Thyroid gland (tissue), 4 donors: ENCODE results near the gene CD200R1L.

Source experiments
- POLR2A ChIP-seq, 2 donors: fragments of 450-650 bp; IDR thresholded peaks; one replicate each; pipeline ENCODE4 v1.6.1; 2017; ENCODE audit warnings: antibody characterized with exemption in 2 of 2, mild to moderate bottlenecking in 2 of 2, moderate library complexity in 1 of 2
- TF ChIP-seq, protein P1 (sequence below), 6 experiments: fragments of 200-600 bp in 3 of 6; fragments of 450-650 bp in 3 of 6; sonication (generic) in 3 of 6; IDR thresholded peaks; one replicate each; pipeline ENCODE4 v1.5.1; 2016 to 2019; ENCODE audit warnings: antibody characterized with exemption in 6 of 6, mild to moderate bottlenecking in 2 of 6, inconsistent platforms in 1 of 6, moderate library complexity in 1 of 6

DNA sequence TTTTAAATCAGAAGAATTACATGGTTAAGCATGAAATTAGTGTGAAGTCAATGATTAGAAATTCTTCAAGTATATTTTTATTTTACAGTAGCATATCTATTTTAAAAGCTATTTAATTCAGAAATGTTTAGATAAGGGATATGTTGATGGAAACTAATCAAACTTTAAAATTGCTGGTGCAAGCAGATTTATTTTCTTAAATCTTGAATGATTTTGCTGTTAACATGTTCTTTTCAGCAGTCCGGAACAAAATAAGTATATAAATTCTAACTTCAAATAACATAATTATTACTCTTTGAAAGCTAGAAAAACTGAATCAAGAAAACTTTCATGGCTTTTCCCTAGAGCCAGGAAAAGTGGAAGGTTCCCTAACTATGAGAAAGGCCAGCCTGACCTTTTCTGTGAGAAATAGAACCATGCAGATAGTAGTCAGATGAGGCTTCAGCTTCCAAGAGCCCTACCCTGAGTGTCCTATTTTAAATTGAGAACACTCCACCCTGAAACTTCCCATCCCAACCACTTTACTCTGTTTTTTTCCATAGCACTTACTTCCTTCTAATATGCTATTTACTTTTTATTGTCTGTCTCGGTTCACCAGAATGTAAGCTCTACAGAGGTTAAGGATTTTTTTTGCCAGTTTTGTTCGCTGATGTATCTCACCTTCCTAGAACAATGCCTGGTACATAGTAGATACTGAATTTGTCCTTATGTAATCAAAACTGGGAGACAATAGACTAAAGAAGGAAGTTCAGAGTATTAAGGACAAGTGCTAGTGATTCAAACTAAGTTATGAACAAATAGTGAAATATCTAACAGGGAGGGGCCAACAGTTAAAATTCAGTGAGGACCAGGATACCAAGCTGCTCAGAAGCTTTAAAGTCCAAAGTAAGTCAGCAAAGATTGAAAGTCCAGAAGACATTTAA, 66.8 kb downstream of the CD200R1L start:
- TF ChIP-seq POLR2A (IDR thresholded peaks at IDR 0.05), result no peak
- TF ChIP-seq, protein P1, sequence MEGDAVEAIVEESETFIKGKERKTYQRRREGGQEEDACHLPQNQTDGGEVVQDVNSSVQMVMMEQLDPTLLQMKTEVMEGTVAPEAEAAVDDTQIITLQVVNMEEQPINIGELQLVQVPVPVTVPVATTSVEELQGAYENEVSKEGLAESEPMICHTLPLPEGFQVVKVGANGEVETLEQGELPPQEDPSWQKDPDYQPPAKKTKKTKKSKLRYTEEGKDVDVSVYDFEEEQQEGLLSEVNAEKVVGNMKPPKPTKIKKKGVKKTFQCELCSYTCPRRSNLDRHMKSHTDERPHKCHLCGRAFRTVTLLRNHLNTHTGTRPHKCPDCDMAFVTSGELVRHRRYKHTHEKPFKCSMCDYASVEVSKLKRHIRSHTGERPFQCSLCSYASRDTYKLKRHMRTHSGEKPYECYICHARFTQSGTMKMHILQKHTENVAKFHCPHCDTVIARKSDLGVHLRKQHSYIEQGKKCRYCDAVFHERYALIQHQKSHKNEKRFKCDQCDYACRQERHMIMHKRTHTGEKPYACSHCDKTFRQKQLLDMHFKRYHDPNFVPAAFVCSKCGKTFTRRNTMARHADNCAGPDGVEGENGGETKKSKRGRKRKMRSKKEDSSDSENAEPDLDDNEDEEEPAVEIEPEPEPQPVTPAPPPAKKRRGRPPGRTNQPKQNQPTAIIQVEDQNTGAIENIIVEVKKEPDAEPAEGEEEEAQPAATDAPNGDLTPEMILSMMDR (IDR thresholded peaks at IDR 0.05), result no peak
